Measurements from ENCODE around the gene HIVEP3. TPM values are rescaled to one million over a fixed set of nuclear protein-coding genes. Genes with fewer than 3 reads are reported as not detected.
A peak's percentile ranks its signal among the peaks of the same experiment; 100 is the strongest.

HIVEP3 gene
- total RNA-seq, 1 experiment from 2014 or later: 1.2 TPM

GRCh38 chr1:41864471-41865040 is 54.2 kb downstream of the HIVEP3 start:
- no TSS peak for BruUV-seq (replicated peaks)
- no peak for TF ChIP-seq CTCF (IDR thresholded peaks at IDR 0.05; ENCODE audit: unreplicated experiment)
- ChIA-PET POLR2A (no interaction called here), CTCF (no interaction called here)
- H3K27me3 Mint-ChIP-seq (ENCODE audit: insufficient read depth, unreplicated experiment): no peaks in the 10 kb centered on the region
- no peaks in the 10 kb centered on the region for H3K36me3 Mint-ChIP-seq (ENCODE audit: insufficient read depth, unreplicated experiment)
- no peaks in the 10 kb centered on the region for H3K9me3 Mint-ChIP-seq (ENCODE audit: unreplicated experiment)
- H3K27ac Mint-ChIP-seq (ENCODE audit: low read depth, unreplicated experiment): no peak overlapping the region
- intact Hi-C loops (cut with micrococcal nuclease): no loop called here
- peaks cover 24% of the 10 kb centered on the region for H3K4me1 Mint-ChIP-seq (ENCODE audit: insufficient read depth, unreplicated experiment)
- no peak overlapping the region for H3K4me3 Mint-ChIP-seq (ENCODE audit: unreplicated experiment)
- DNase-seq (ENCODE audit: unreplicated experiment): no peak

- peaks cover 24% of the 10 kb centered on the region for H3K4me1 Mint-ChIP-seq (ENCODE audit: insufficient read depth, unreplicated experiment)
- no peaks in the 10 kb centered on the region for H3K9me3 Mint-ChIP-seq (ENCODE audit: unreplicated experiment)
- CTCF ChIA-PET: interaction anchor here (0.5 kb wide), 1 partner anchor 1927 kb away, joined by 5 read pairs; no protein-coding TSS in a partner anchor
- H3K4me3 Mint-ChIP-seq (ENCODE audit: unreplicated experiment): no peak overlapping the region
- H3K36me3 Mint-ChIP-seq (ENCODE audit: insufficient read depth, unreplicated experiment): no peaks in the 10 kb centered on the region
- no TSS peak for BruUV-seq (replicated peaks)
- POLR2A ChIA-PET: no interaction called here
- DNase-seq (ENCODE audit: unreplicated experiment): no peak
- no peak overlapping the region for H3K27ac Mint-ChIP-seq (ENCODE audit: low read depth, unreplicated experiment)
- intact Hi-C loops (cut with micrococcal nuclease): no loop called here
- no peak for TF ChIP-seq CTCF (IDR thresholded peaks at IDR 0.05; ENCODE audit: unreplicated experiment)
- no peaks in the 10 kb centered on the region for H3K27me3 Mint-ChIP-seq (ENCODE audit: insufficient read depth, unreplicated experiment)
These were observed 55.0 kb downstream of the HIVEP3 start for GRCh38 chr1:41863718-41864117.

- no peak overlapping the region for H3K27ac Mint-ChIP-seq (ENCODE audit: low read depth, unreplicated experiment)
- H3K4me1 Mint-ChIP-seq (ENCODE audit: insufficient read depth, unreplicated experiment): peaks cover 24% of the 10 kb centered on the region
- no peaks in the 10 kb centered on the region for H3K27me3 Mint-ChIP-seq (ENCODE audit: insufficient read depth, unreplicated experiment)
- TSS peak; percentile 100 for BruUV-seq (replicated peaks)
- ChIA-PET POLR2A (interaction anchor here (0.6 to 1.6 kb wide), 5 partner anchors 15 to 95 kb away, joined by 3 read pairs; no protein-coding TSS in a partner anchor), CTCF (interaction anchor here (1.7 kb wide), 1 partner anchor 285 kb away, joined by 4 read pairs; no protein-coding TSS in a partner anchor)
- H3K36me3 Mint-ChIP-seq (ENCODE audit: insufficient read depth, unreplicated experiment): no peaks in the 10 kb centered on the region
- intact Hi-C loops (cut with micrococcal nuclease): no loop called here
- peak overlapping the region; percentile 9 for H3K4me3 Mint-ChIP-seq (ENCODE audit: unreplicated experiment)
- TF ChIP-seq CTCF (IDR thresholded peaks at IDR 0.05; ENCODE audit: unreplicated experiment): no peak
- H3K9me3 Mint-ChIP-seq (ENCODE audit: unreplicated experiment): no peaks in the 10 kb centered on the region
- peak; percentile 76 for DNase-seq (ENCODE audit: unreplicated experiment)
These were observed 56.1 kb downstream of the HIVEP3 start for GRCh38 chr1:41862384-41863221.

All from MCF 10A (cell line).